ENCODE results near the gene SORCS1.

SORCS1 gene

GRCh38 chr10:107032700-107033401, 131.7 kb downstream of the SORCS1 start:
- no peak overlapping the region for H2AFZ ChIP-seq (ENCODE audit: low read depth, low read length, severe bottlenecking)
- no peaks in the 10 kb centered on the region for H3K9me2 ChIP-seq (replicated peaks; ENCODE audit: insufficient read depth, low read length)
- no peaks in the 10 kb centered on the region for H3K36me3 ChIP-seq (ENCODE audit: low read length)
- TF ChIP-seq CTCF (IDR thresholded peaks at IDR 0.05; ENCODE audit: insufficient read depth, low read length, poor library complexity, severe bottlenecking) (no peak), EZH2phosphoT487 (conservative IDR thresholded peaks at IDR 0.05; ENCODE audit: low read length) (no peak)
- no peaks in the 10 kb centered on the region for H3F3A ChIP-seq (ENCODE audit: insufficient read depth)
- H3K27me3 ChIP-seq (ENCODE audit: low read length), result no peaks in the 10 kb centered on the region
- no peaks in the 10 kb centered on the region for H3K9me3 ChIP-seq (ENCODE audit: insufficient read depth, low read length)
- no peak overlapping the region for H3K27ac ChIP-seq (ENCODE audit: low read depth, low read length)
- H3K79me2 ChIP-seq (ENCODE audit: insufficient read depth, low read length), result no peaks in the 10 kb centered on the region
- H3K4me2 ChIP-seq (ENCODE audit: low read depth, low read length, poor library complexity, severe bottlenecking), result no peak overlapping the region
- no peak overlapping the region for H3K9ac ChIP-seq (ENCODE audit: low read length)
- no peaks in the 10 kb centered on the region for H4K20me1 ChIP-seq (ENCODE audit: low read depth, low read length)
- H3K4me3 ChIP-seq (ENCODE audit: insufficient read depth, low read length, poor library complexity, severe bottlenecking), result no peak overlapping the region

- Histone ChIP-seq H3K27ac (ENCODE audit: low read depth, low read length) (no peak overlapping the region), H3K4me3 (ENCODE audit: insufficient read depth, low read length, poor library complexity, severe bottlenecking) (no peak overlapping the region), H2AFZ (ENCODE audit: low read depth, low read length, severe bottlenecking) (no peak overlapping the region), H3K79me2 (ENCODE audit: insufficient read depth, low read length) (no peaks in the 10 kb centered on the region), H3K9me2 (replicated peaks; ENCODE audit: insufficient read depth, low read length) (no peaks in the 10 kb centered on the region), H3K9me3 (ENCODE audit: insufficient read depth, low read length) (no peaks in the 10 kb centered on the region), H3K27me3 (ENCODE audit: low read length) (no peaks in the 10 kb centered on the region), H3K36me3 (ENCODE audit: low read length) (no peaks in the 10 kb centered on the region), H3F3A (ENCODE audit: insufficient read depth) (no peaks in the 10 kb centered on the region), H3K9ac (ENCODE audit: low read length) (no peak overlapping the region), H3K4me2 (ENCODE audit: low read depth, low read length, poor library complexity, severe bottlenecking) (no peak overlapping the region), H4K20me1 (ENCODE audit: low read depth, low read length) (no peaks in the 10 kb centered on the region)
- TF ChIP-seq CTCF (IDR thresholded peaks at IDR 0.05; ENCODE audit: insufficient read depth, low read length, poor library complexity, severe bottlenecking), result no peak
- no peak for TF ChIP-seq EZH2phosphoT487 (conservative IDR thresholded peaks at IDR 0.05; ENCODE audit: low read length)
Measured at GRCh38 chr10:107031931-107032699, 132.4 kb downstream of the SORCS1 start.

GRCh38 chr10:107028236-107028635, 136.3 kb downstream of the SORCS1 start:
- Histone ChIP-seq H3K9ac (ENCODE audit: low read length) (no peak overlapping the region), H3K9me2 (replicated peaks; ENCODE audit: insufficient read depth, low read length) (no peaks in the 10 kb centered on the region), H3F3A (ENCODE audit: insufficient read depth) (no peaks in the 10 kb centered on the region), H3K36me3 (ENCODE audit: low read length) (no peaks in the 10 kb centered on the region), H2AFZ (ENCODE audit: low read depth, low read length, severe bottlenecking) (no peak overlapping the region), H3K4me2 (ENCODE audit: low read depth, low read length, poor library complexity, severe bottlenecking) (no peak overlapping the region), H3K27me3 (ENCODE audit: low read length) (no peaks in the 10 kb centered on the region), H4K20me1 (ENCODE audit: low read depth, low read length) (no peaks in the 10 kb centered on the region), H3K4me3 (ENCODE audit: insufficient read depth, low read length, poor library complexity, severe bottlenecking) (no peak overlapping the region), H3K79me2 (ENCODE audit: insufficient read depth, low read length) (no peaks in the 10 kb centered on the region), H3K27ac (ENCODE audit: low read depth, low read length) (no peak overlapping the region), H3K9me3 (ENCODE audit: insufficient read depth, low read length) (no peaks in the 10 kb centered on the region)
- TF ChIP-seq EZH2phosphoT487 (conservative IDR thresholded peaks at IDR 0.05; ENCODE audit: low read length) (no peak), CTCF (IDR thresholded peaks at IDR 0.05; ENCODE audit: insufficient read depth, low read length, poor library complexity, severe bottlenecking) (no peak)
